GM18867 (cell line): Measurements from ENCODE around the gene RNF169.
"Not testable (repeated sequence)": the region's sequence is repeated elsewhere in the genome, so short reads cannot be mapped to it uniquely, and the experiment has no call there.

Experiments used
- ATAC-seq: cut with Tn5 transposase; IDR thresholded peaks from one replicate; pipeline ENCODE4 v1.9.1; 2021; ENCODE audit warnings: mild to moderate bottlenecking, moderate library complexity; ENCODE audit not compliant: unreplicated experiment

RNF169 gene

GRCh38 chr11:74726547-74727182 lies 22.0 kb upstream of the RNF169 start:
- ATAC-seq, result peak; percentile 94

DNA sequence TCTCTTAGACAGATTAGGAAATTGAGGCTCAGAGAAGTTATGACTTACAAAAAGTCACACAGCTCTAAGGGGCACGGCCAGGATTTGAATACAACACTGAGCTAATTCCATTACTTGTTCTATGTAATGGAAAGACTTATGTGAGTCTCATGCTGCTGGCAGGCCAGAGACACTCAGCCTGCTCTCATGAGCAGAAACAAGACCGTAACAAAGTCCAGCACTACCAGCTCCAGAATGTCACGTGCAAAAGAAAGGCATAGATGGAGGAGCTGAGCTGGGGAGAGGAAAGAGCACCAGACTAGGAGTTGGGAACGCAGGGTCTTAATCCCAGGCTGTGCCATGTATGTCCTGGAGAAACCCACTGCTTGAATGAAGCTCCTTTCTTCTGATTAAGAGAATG lies 19.3 kb upstream of the RNF169 start:
- ATAC-seq, result no peak

DNA sequence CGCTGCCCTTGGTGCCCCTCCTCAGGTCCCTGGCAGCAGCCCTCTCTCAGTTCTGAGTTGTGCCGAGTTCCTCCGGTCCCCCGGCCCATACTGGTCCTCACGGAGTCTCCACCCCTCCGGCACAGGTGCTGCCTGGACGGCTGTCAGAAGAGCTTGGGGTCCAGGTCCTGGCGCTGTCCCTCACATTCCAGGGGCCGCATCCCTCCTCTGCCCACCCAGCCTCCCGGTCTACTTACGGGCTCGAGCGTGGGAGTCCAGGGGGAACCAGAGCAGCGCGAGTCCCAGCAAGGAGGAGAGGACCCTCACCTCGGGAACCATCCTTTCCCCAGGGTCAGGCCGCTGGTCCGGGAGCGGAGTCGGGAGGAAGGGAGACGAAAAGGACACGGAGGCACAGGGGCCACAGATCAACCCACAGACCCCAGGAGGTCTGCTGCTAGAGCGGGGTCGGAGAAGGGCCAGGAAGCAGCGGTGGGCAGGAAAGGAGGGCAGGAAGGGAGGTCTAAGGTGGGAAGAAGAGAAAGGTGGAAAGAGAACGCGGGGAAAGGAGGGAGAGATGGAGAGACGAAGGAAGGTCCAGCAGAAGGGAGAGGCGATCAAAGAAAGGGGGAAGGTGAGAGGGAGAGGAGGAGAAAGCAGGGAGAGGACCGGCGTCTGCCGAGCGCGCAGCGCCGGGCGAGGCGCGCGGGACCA lies 17.9 kb upstream of the RNF169 start:
- ATAC-seq, result no peak

DNA sequence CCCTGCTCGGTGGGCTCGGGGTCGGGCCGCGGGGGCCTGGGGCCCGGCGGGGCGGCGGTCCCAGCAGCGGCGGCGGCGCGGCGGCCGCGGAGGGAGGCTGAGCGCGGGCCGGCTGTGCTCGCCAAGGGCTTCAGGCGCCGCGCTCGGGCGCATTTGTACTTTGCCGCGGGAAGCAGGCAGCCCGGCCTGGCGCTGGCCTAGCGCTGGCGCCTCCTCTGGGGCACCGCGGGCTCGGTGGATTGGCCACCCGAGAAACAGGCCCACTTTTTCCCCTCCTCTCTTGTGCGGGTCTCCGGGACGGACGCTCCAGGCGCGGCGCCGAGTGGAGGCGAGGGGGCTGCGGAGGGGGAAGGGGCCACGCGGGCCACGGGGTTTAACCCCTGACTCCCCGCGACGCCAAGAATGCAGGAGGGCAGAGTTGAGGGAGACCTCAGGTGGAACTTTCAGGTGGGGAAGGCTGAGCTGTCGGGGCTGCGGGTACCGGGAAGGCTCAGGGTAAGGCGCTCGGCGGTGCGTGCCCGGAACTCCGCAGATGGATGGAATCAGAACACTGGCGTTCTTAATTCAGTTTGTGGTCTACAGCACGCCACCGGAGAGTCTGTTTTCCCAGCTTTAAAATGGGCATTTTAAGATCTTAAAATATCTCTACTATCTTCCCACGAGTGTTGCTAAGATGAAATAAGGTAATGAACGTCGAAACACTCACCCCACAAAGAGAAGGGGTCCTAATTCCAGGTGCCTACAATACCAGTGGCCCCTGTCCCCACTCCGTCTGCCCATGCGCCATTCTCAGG lies 17.2 kb upstream of the RNF169 start, which contains the start of gene CHRDL2:
Gene CHRDL2, minus strand, starts transcription at position 126 of the 794 bp plus-strand sequence. CDS start 538 bp downstream, outside the sequence.
- ATAC-seq, result no peak

DNA sequence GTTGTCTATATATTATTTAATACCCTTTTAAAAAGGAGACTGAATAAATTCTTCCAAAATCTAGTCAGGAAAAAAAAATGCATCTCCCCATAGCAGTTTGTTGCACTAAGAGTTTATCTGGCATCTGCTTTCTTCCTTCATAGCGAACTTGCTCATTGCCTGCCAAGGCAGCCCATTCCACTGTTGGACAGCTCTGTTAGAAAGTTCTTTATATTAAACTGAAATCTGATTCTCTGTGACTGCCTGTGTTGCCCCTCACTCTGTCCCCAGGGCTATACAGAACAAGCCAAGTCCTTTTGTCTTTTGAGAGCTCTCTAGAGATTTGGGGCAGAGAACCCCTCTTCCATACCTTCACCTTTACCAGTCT lies 14.1 kb upstream of the RNF169 start:
- no peak for ATAC-seq

DNA sequence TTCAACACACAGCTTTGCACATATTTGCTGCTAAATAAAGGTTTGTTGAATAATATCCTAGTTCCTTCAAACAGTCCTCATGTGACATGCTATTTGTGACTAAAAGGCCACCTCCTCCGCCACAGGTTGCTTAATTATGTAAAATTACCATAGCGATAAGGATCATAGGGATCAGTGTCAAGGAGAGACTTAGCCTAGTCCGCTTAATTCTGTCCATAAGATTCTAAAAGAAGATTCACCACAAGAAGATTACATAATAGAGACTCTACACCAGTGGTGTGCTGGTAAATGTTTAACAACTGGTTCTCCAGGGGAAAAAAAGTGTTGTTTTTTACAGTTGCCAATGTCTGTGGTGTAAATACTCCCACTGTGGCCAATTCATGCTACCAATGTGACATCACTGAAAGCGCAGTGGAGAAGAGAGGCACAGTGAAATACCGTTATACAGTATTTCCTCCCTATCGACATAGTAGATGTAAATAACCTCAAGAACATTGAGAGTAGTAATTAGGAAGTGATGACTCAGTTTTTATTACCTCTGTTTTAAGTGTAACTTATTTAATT lies 13.2 kb upstream of the RNF169 start:
- ATAC-seq, result no peak

DNA sequence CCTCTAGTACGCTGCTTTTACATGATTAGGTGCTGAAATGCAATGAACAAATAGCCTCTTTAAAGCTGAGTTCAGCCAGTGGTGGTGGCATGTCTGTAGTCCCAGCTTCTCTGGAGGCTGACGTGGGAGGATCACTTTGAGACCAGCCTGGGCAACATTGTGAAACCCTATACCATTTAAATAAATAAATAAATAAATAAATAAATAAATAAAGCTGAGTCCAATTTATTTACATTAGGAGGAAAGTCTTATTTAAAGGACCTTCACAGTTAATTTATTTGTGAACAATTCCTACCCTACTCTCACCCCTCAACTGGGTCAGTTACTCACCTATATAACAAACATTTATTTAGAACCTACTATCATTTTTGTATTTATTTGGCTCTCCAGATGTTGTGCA lies 12.6 kb upstream of the RNF169 start:
- no peak for ATAC-seq

- ATAC-seq, result peak; percentile 40
Observed at GRCh38 chr11:74739546-74740270, 8.9 kb upstream of the RNF169 start.

GRCh38 chr11:74742070-74742469 lies 6.6 kb upstream of the RNF169 start:
- ATAC-seq, result no peak

DNA sequence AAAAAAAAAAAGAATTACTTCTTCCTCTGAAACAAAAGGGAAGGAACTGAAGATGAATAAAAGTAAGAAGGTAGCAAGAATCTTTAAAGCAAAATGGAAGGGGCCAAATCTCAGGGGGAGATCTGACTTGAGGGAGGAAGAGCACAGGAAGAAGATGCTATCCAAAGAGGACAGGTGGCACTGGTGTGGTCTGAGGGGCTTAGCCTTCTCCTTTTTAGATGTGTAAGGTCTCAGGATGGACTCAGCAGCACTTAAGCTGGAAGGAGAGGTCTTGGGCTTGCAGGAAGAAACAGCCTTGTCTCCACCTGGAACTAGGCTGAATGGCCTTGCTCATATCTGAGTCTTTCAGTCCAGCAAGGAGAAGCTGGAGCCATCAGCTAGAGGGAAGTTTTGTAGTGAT lies 5.0 kb upstream of the RNF169 start:
- no peak for ATAC-seq

DNA sequence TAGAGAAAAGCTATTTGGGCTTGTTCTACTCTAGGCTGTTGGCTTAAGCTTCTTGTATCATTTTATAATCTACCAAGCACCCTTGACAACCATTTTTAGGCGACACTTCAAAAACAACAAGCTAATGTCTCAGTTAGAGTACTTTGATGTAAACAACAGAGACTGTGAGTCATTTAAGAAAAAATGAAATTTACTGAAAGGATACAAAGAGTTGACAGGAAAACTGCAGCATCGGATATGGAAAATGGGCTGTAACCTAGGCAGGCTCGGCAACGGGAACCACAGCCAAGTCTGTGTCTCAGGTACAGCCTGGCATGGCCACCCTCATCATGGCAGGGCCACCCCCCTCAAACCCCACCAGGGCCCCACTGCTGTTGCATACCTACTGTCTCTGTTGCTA lies 4.4 kb upstream of the RNF169 start:
- ATAC-seq, result no peak

GRCh38 chr11:74746868-74747267 lies 1.8 kb upstream of the RNF169 start:
- no peak for ATAC-seq

DNA sequence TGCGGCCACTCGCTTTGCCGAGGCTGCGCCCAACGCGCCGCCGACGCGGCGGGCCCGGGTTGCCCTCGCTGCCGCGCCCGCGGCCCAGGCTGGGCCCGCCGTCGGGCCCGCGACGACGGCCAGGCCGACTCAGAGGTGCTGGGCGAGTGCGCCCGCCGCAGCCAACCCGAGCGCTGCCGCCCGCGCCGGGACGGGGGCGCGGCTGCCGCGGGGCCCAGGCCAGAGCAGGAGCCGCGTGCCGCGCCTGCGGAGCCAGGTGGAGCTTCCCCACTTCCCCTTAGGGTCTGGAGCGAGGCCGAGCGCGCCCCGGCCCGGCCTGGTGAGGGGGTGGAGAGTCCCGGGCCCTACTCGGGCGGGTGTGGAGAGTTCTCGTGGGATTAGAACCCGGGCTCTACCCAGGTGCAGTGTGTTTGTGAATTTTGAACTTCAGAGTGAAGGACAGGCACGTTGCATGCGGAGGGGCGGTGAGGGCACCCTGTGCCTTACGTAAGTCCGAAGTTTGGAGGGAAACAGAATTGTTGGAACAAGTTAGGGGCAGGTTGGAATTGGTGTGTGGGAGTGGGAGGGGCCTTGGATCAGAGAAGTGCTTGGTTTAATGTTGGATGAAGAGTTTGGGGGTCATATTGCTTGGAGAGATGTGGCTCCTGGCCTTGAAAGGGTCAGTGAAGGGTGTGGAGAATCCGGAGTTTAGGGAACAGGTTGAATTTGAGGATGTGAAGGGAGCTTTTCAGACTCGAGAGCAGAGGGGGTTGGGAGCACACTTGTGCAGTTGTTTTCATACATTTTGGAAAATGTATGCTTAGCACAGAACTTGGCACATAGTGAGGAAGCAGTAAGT lies 697 bp downstream of the RNF169 start:
- peak; percentile 52 for ATAC-seq

DNA sequence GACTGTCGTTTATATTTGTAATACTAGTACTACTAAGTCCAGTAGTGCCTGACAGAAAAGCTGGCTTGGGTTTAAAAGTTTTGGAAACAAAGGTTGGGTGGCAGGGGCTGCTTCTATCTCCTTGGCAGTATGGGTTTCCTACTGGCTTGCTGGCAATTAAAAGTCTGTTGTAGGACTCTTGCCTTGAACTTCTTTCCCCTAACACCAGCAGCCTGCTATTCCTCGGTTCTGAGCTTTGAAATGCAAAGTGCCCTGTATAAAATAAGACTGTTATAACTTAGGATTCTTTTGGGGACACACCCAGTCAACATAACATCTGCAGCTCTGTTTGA lies 1.3 kb downstream of the RNF169 start:
- ATAC-seq, result no peak

DNA sequence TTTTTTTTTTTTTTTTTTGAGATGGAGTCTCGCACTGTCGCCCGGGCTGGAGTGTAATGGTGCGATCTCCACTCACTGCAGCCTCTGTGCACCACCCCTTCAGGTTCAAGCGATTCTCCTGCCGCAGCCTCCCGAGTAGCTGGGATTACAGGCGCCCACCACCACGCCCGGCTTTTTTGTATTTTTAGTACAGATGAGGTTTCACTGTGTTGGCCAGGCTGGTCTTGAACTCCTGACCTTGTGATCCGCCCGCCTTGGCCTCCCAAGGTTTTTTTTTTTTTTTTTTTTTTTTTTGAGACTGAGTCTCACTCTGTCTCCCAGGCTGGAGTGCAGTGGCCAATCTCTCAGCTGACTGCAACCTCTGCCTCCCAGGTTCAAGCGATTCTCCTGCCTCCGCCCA lies 1.9 kb downstream of the RNF169 start:
- ATAC-seq, result not testable (repeated sequence)

GRCh38 chr11:74751303-74751702 lies 2.7 kb downstream of the RNF169 start:
- ATAC-seq, result no peak

DNA sequence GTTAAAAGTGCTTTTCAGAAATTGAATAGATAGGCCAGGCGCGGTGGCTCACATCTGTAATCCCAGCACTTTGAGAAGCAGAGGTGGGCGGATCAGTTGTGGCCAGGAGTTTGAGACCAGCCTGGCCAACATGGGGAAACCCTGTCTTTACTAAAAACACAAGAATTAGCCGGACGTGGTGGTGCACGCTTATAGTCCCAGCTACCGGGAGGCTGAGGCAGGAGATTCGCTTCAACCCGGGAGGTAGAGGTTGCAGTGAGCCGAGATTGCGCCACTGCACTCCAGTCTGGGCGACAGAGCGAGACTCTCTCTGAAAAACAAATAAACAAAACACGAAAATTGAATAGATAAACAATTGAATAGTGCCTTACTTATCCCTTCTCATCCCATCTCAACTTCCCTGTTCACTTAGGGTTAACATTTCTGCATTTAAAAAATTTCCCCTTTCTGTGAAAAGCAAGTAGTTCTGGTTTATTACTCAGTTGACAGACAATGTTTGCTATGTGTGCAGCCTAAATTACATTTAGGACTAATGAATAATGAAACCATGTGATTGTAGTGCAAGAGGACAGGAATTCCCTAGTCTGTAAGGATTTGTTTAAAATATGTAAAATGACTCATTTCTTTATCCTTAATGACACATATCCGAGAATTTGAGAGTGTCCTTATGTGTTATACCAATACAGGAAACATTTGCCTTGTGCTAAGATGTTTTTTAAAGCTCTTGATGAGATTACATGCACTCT lies 6.0 kb downstream of the RNF169 start:
- no peak for ATAC-seq

GRCh38 chr11:74755395-74755995 lies 6.8 kb downstream of the RNF169 start:
- ATAC-seq, result no peak

DNA sequence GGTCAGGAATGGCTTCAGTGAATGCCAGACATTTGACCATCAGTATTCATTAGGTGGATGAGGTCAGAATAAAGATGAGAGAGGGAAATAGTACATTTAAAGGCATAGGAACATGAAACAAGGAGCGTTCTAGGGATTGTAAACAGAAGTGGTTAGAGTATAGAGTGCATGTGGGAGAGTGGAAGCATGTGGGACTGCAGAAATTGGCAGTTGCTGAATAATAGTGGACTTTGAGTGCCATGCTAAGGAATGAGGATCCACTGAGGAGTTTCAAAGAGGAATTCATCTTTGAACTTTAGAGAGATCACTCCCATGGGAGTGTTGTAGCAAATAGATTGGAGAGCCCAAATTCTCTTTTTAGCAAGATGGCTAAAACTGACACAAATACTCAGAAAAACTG lies 7.9 kb downstream of the RNF169 start:
- no peak for ATAC-seq
